CD4-positive, alpha-beta T cell (primary cell): ENCODE data around the gene MCU. TPM values are rescaled to one million over a fixed set of nuclear protein-coding genes. Genes with fewer than 3 reads are reported as not detected.

Experiments used
- ATAC-seq: fragments of 200-7000 bp; cut with Tn5 transposase; one replicate; pipeline ENCODE4 v1.10.0; 2022; ENCODE audit warnings: mild to moderate bottlenecking; ENCODE audit not compliant: poor library complexity
- CTCF ChIA-PET: fragments of 350-600 bp; sonication (Branson Sonifier 250); formaldehyde crosslinking; loops from one replicate; lab custom pipeline; 2021; ENCODE audit warnings: antibody characterized with exemption, inconsistent platforms; lab: Charles Lee
- POLR2A ChIA-PET: fragments of 350-600 bp; sonication (Branson Sonifier 250); formaldehyde crosslinking; loops from one replicate; lab custom pipeline; 2021; ENCODE audit warnings: antibody characterized with exemption, inconsistent platforms; lab: Charles Lee
- DNase-seq, 14 experiments: peaks; one replicate each; pipeline ENCODE4 v3.0.0-alpha.2; 2013 to 2020; ENCODE audit warnings: mixed read lengths in 2 of 14
- H3K27ac ChIP-seq, 2 donors: one replicate each; pipeline versions ENCODE4 v1.5.1 to v1.7.0; 2013; ENCODE audit warnings: low read length in 2 of 2, low read depth in 1 of 2, mild to moderate bottlenecking in 1 of 2
- H3K27me3 ChIP-seq, 2 experiments: 1 replicate in 1 of 2; 2 replicates in 1 of 2; pipeline versions ENCODE4 v1.6.1 to v1.7.0; 2013; ENCODE audit warnings: low read length in 2 of 2, control low read depth in 1 of 2, mild to moderate bottlenecking in 1 of 2, moderate library complexity in 1 of 2; ENCODE audit not compliant: insufficient read depth in 2 of 2, control insufficient read depth in 1 of 2
- H3K36me3 ChIP-seq: one replicate; pipeline ENCODE4 v1.6.1; 2013; ENCODE audit warnings: low read length, control low read depth; ENCODE audit not compliant: insufficient read depth
- H3K4me1 ChIP-seq: one replicate; pipeline ENCODE4 v1.6.1; 2013; ENCODE audit warnings: low read length, control low read depth; ENCODE audit not compliant: insufficient read depth
- H3K4me3 ChIP-seq: one replicate; pipeline ENCODE4 v1.5.1; 2013; ENCODE audit warnings: mild to moderate bottlenecking, low read length, moderate library complexity
- H3K9me3 ChIP-seq, 2 experiments: 1 replicate in 1 of 2; 2 replicates in 1 of 2; pipeline versions ENCODE4 v1.6.1 to v1.7.0; 2013; ENCODE audit warnings: low read length in 2 of 2, mild to moderate bottlenecking in 2 of 2, control low read depth in 1 of 2, moderate library complexity in 1 of 2; ENCODE audit not compliant: control insufficient read depth in 1 of 2, insufficient read depth in 1 of 2
- H3K27ac Mint-ChIP-seq: one replicate; pipeline ENCODE4 v1.8.0; 2020; ENCODE audit warnings: mixed read lengths
- H3K27me3 Mint-ChIP-seq: one replicate; pipeline ENCODE4 v1.8.0; 2021; ENCODE audit warnings: mixed read lengths
- H3K36me3 Mint-ChIP-seq: one replicate; pipeline ENCODE4 v1.8.0; 2021; ENCODE audit warnings: low read depth, mixed read lengths
- H3K4me1 Mint-ChIP-seq: one replicate; pipeline ENCODE4 v1.8.0; 2021; ENCODE audit warnings: low read depth, mixed read lengths
- H3K4me3 Mint-ChIP-seq: one replicate; pipeline ENCODE4 v1.8.0; 2020; ENCODE audit warnings: mild to moderate bottlenecking, mixed read lengths
- H3K9me3 Mint-ChIP-seq: one replicate; pipeline ENCODE4 v1.8.0; 2020; ENCODE audit warnings: mixed read lengths
- CTCF ChIP-seq: fragments of 200-600 bp; IDR thresholded peaks from one replicate; pipeline ENCODE4 v1.8.0; 2022; ENCODE audit warnings: antibody characterized with exemption, mild to moderate bottlenecking
- intact Hi-C, 2 experiments: fragments of 100-400 bp; cut with DNase I in 1 of 2; cut with micrococcal nuclease in 1 of 2; formaldehyde crosslinking; loops; one replicate each; pipeline versions ENCODE4 v1.15.1 to v1.9.0; 2023 to 2025; cut with DNase I, micrococcal nuclease
- total RNA-seq, 174 experiments: library from RNA in 2 of 174; stranded (reverse) in 2 of 174; gene quantifications; one replicate each; pipeline ENCODE4 v1.2.3 and lab custom pipeline; 2021 to 2026

The MCU gene
- total RNA-seq, 2 experiments from 2014 or later: 10.3 to 12.0 TPM

GRCh38 chr10:72924351-72924750, 232.4 kb downstream of the MCU start:
- no peak for TF ChIP-seq CTCF
- H3K4me3 Mint-ChIP-seq: no peak overlapping the region
- peaks cover 8% of the 10 kb centered on the region for H3K27me3 Mint-ChIP-seq
- DNase-seq: no peak
- peaks cover 0 to 2% of the 10 kb centered on the region in 2 experiments for H3K27me3 ChIP-seq
- ChIA-PET CTCF (no interaction called here), POLR2A (no interaction called here)
- peaks cover 2% of the 10 kb centered on the region for H3K9me3 Mint-ChIP-seq
- no peak overlapping the region for H3K27ac ChIP-seq
- H3K4me3 ChIP-seq: no peak overlapping the region
- no peak overlapping the region for H3K27ac Mint-ChIP-seq
- ATAC-seq: no peak
- H3K36me3 ChIP-seq: no peaks in the 10 kb centered on the region
- intact Hi-C loops: no loop called here
- peaks cover 3 to 8% of the 10 kb centered on the region in 2 experiments for H3K9me3 ChIP-seq
- H3K4me1 ChIP-seq: no peaks in the 10 kb centered on the region
- no peaks in the 10 kb centered on the region for H3K36me3 Mint-ChIP-seq
- no peaks in the 10 kb centered on the region for H3K4me1 Mint-ChIP-seq

GRCh38 chr10:72925951-72926465, 234.1 kb downstream of the MCU start:
- no peak overlapping the region for H3K4me3 Mint-ChIP-seq
- H3K27me3 ChIP-seq: peaks cover 0 to 5% of the 10 kb centered on the region in 2 experiments
- POLR2A ChIA-PET: interaction anchor here (0.5 kb wide), 1 partner anchor 341 kb away, joined by 3 read pairs; no protein-coding TSS in a partner anchor
- H3K36me3 ChIP-seq: no peaks in the 10 kb centered on the region
- TF ChIP-seq CTCF: no peak
- intact Hi-C loops: no loop called here
- no peak for DNase-seq
- no peak overlapping the region for H3K27ac Mint-ChIP-seq
- H3K9me3 Mint-ChIP-seq: peaks cover 2% of the 10 kb centered on the region
- H3K4me1 Mint-ChIP-seq: no peaks in the 10 kb centered on the region
- peaks cover 3 to 8% of the 10 kb centered on the region in 2 experiments for H3K9me3 ChIP-seq
- no peaks in the 10 kb centered on the region for H3K4me1 ChIP-seq
- peaks cover 8% of the 10 kb centered on the region for H3K27me3 Mint-ChIP-seq
- H3K27ac ChIP-seq: no peak overlapping the region
- no peak for ATAC-seq
- H3K36me3 Mint-ChIP-seq: no peaks in the 10 kb centered on the region
- no peak overlapping the region for H3K4me3 ChIP-seq
- CTCF ChIA-PET: no interaction called here

- Mint-ChIP-seq H3K27me3 (peaks cover 4% of the 10 kb centered on the region), H3K27ac (no peak overlapping the region), H3K4me1 (no peaks in the 10 kb centered on the region), H3K9me3 (no peaks in the 10 kb centered on the region), H3K4me3 (no peak overlapping the region), H3K36me3 (no peaks in the 10 kb centered on the region)
- Histone ChIP-seq H3K36me3 (no peaks in the 10 kb centered on the region), H3K27ac (no peak overlapping the region), H3K9me3 (peaks cover 0 to 3% of the 10 kb centered on the region in 2 experiments), H3K4me3 (no peak overlapping the region), H3K4me1 (no peaks in the 10 kb centered on the region), H3K27me3 (peaks cover 0 to 5% of the 10 kb centered on the region in 2 experiments)
- ChIA-PET CTCF (no interaction called here), POLR2A (no interaction called here)
- no peak for ATAC-seq
- TF ChIP-seq CTCF: no peak
- intact Hi-C loops: no loop called here
- DNase-seq: no peak
Measured at GRCh38 chr10:72927485-72927884, 235.5 kb downstream of the MCU start.
